HepG2 (cell line): ENCODE results near the gene HSDL2. TPM values are rescaled to one million over a fixed set of nuclear protein-coding genes. Genes with fewer than 3 reads are reported as not detected.
"Not testable (repeated sequence)": the region's sequence is repeated elsewhere in the genome, so short reads cannot be mapped to it uniquely, and the experiment has no call there.

Source experiments
- ATAC-seq: fragments of 200-7000 bp; cut with Tn5 transposase; 3 replicates; pipeline ENCODE4 v1.9.1; 2020; ENCODE audit warnings: mild to moderate bottlenecking, moderate library complexity
- BruUV-seq: library from RNA; stranded (reverse); fragments of 400-500 nt; replicated peaks from 2 replicates; lab custom pipeline; 2021; lab: Mats Ljungman, UMichigan
- CTCF ChIA-PET: fragments of 300-600 bp; formaldehyde crosslinking; extraction: SDS; loops from one replicate; lab custom pipeline; 2021; ENCODE audit warnings: low total read pairs, inconsistent platforms, low intra/inter-chr PET ratio; lab: Yijun Ruan, JAX
- POLR2A ChIA-PET: fragments of 350-600 bp; sonication (Branson Sonifier 250); formaldehyde crosslinking; loops from one replicate; lab custom pipeline; 2020; ENCODE audit warnings: antibody characterized with exemption, inconsistent platforms; lab: Yijun Ruan, JAX
- DNase-seq: peaks from one replicate; pipeline ENCODE4 v3.0.0-alpha.2; 2015; ENCODE audit warnings: low spot score
- FAIRE-seq: peaks from 3 replicates; lab custom pipeline; 2011; peaks lifted over from hg19 to GRCh38; lab: Jason Lieb, UNC
- H2AFZ ChIP-seq: one replicate; pipeline ENCODE4 v1.6.1; 2011; ENCODE audit warnings: low read length, inconsistent platforms
- H3K27ac ChIP-seq: fragments of 300-600 bp; 3 replicates; pipeline ENCODE4 v1.8.0; 2011; ENCODE audit warnings: mixed run types, mild to moderate bottlenecking, mixed read lengths, low read length, inconsistent platforms; ENCODE audit not compliant: insufficient read depth; ENCODE audit errors: extremely low read length
- H3K27me3 ChIP-seq, 2 experiments: fragments of 200-600 bp in 1 of 2; 2 replicates in 1 of 2; 3 replicates in 1 of 2; pipeline versions ENCODE4 v1.6.0 to v1.8.0; 2011; ENCODE audit warnings: low read length in 2 of 2, mild to moderate bottlenecking in 2 of 2, moderate library complexity in 2 of 2, inconsistent platforms in 1 of 2; ENCODE audit not compliant: insufficient read depth in 2 of 2, control insufficient read depth in 1 of 2
- H3K36me3 ChIP-seq, 2 experiments: fragments of 200-600 bp in 1 of 2; replicated peaks in 1 of 2; 2 replicates in 1 of 2; 3 replicates in 1 of 2; pipeline versions ENCODE4 v1.5.1 to v1.8.0; 2011; ENCODE audit warnings: low read length in 2 of 2, inconsistent platforms in 1 of 2; ENCODE audit not compliant: insufficient read depth in 2 of 2, control insufficient read depth in 1 of 2
- H3K4me1 ChIP-seq: 2 replicates; pipeline ENCODE4 v1.5.1; 2012; ENCODE audit warnings: low read length, inconsistent platforms; ENCODE audit not compliant: insufficient read depth
- H3K4me2 ChIP-seq: 2 replicates; pipeline ENCODE4 v1.6.0; 2011; ENCODE audit warnings: low read depth, low read length, inconsistent platforms
- H3K4me3 ChIP-seq, 3 experiments: fragments of 200-600 bp in 1 of 3; sonication (generic), shearing (Covaris generic) in 1 of 3; replicated peaks in 1 of 3; 2 replicates each; pipeline ENCODE4 v1.5.1; 2011 to 2016; ENCODE audit warnings: low read length in 3 of 3, inconsistent platforms in 2 of 3, low read depth in 2 of 3, mild to moderate bottlenecking in 2 of 3, control low read depth in 1 of 3, mixed read lengths in 1 of 3; ENCODE audit not compliant: insufficient read depth in 1 of 3
- H3K79me2 ChIP-seq: one replicate; pipeline ENCODE4 v1.6.1; 2011; ENCODE audit warnings: low read length, inconsistent platforms; ENCODE audit not compliant: insufficient read depth
- H3K9ac ChIP-seq: 2 replicates; pipeline ENCODE4 v1.6.0; 2011; ENCODE audit warnings: mild to moderate bottlenecking, low read depth, low read length, inconsistent platforms; ENCODE audit not compliant: insufficient read depth
- H3K9me3 ChIP-seq: 2 replicates; pipeline ENCODE4 v1.5.1; 2012; ENCODE audit warnings: mild to moderate bottlenecking, low read length
- H4K20me1 ChIP-seq: 2 replicates; pipeline ENCODE4 v1.6.0; 2011; ENCODE audit warnings: inconsistent platforms, mild to moderate bottlenecking, low read length, moderate library complexity; ENCODE audit not compliant: insufficient read depth
- CHD2 ChIP-seq: IDR thresholded peaks from 2 replicates; pipeline ENCODE4 v1.6.1; 2011; ENCODE audit warnings: low read depth, low read length, improper control_type of control experiment
- ELF3 ChIP-seq: IDR thresholded peaks from 2 replicates; pipeline ENCODE4 v1.6.1; 2016; ENCODE audit warnings: missing genetic modification reagents, missing compliant biosample characterization
- GATA4 ChIP-seq: sonication (generic); IDR thresholded peaks from 2 replicates; pipeline ENCODE4 v1.6.1; 2016; ENCODE audit warnings: antibody characterized with exemption, low read depth, borderline replicate concordance
- MTF1 ChIP-seq: sonication (generic); formaldehyde crosslinking; IDR thresholded peaks from 2 replicates; pipeline ENCODE4 v1.5.0; 2020; ENCODE audit warnings: missing genetic modification reagents
- PREB ChIP-seq: sonication (generic); formaldehyde crosslinking; IDR thresholded peaks from 2 replicates; pipeline ENCODE4 v1.4.0; 2020; ENCODE audit warnings: missing genetic modification reagents
- SKIL ChIP-seq: sonication (generic); formaldehyde crosslinking; IDR thresholded peaks from 2 replicates; pipeline ENCODE4 v1.8.0; 2022; ENCODE audit warnings: missing genetic modification reagents, mild to moderate bottlenecking, moderate library complexity, borderline replicate concordance
- TBX2 ChIP-seq: sonication (generic); formaldehyde crosslinking; IDR thresholded peaks from 2 replicates; pipeline ENCODE4 v1.5.0; 2020; ENCODE audit warnings: missing genetic modification reagents, mild to moderate bottlenecking, borderline replicate concordance
- ZNF441 ChIP-seq: sonication (generic); formaldehyde crosslinking; IDR thresholded peaks from 2 replicates; pipeline ENCODE4 v1.7.0; 2021; ENCODE audit warnings: missing genetic modification reagents, borderline replicate concordance
- ZNF747 ChIP-seq: sonication (generic); formaldehyde crosslinking; IDR thresholded peaks from 2 replicates; pipeline ENCODE4 v1.8.1; 2023; ENCODE audit warnings: missing genetic modification reagents, mild to moderate bottlenecking, borderline replicate concordance
- WGBS: methylation state at CpG from one replicate; pipeline ENCODE4 v1.1.6; 2017; ENCODE audit warnings: low lambda C conversion rate; 5-methylcytosine and 5-hydroxymethylcytosine counted together
- in situ Hi-C: cut with HindIII; loops from 2 replicates; pipeline ENCODE4 v1.10.0; 2017; ENCODE audit warnings: low pct_unique_long_range_greater_than_20kb; ENCODE audit not compliant: extremely low pct_ligation_motif_present
- intact Hi-C: fragments of 100-400 bp; cut with micrococcal nuclease; formaldehyde crosslinking; loops from one replicate; pipeline ENCODE4 v1.10.0; 2022; ENCODE audit not compliant: unreplicated experiment
- polyA plus RNA-seq, 8 experiments: library from polyadenylated mRNA; depleted of rRNA in 3 of 8; stranded (reverse) in 7 of 8; unstranded in 1 of 8; fragments of >200 nt; fragmentation: Illumina TruSeq in 4 of 8; extraction: Trizol in 4 of 8; gene quantifications; 2 replicates each; pipeline versions ENCODE4 v1.2.1 to v1.2.3, GENCODE V29; 2011 to 2016; ENCODE audit warnings: low read depth in 4 of 8, missing spikeins in 1 of 8, mixed read lengths in 1 of 8; ENCODE audit not compliant: insufficient read depth in 1 of 8
- total RNA-seq, 5 experiments: library from RNA; depleted of rRNA; stranded (reverse); fragments of >200 nt; fragmentation: Illumina TruSeq; extraction: Trizol; gene quantifications; 2 replicates each; pipeline ENCODE4 v1.2.3, GENCODE V29; 2016; ENCODE audit warnings: low read depth in 1 of 5
- TF ChIP-seq, protein P1 (sequence below): sonication (generic); formaldehyde crosslinking; IDR thresholded peaks from 2 replicates; pipeline ENCODE4 v1.5.0; 2020; ENCODE audit warnings: mild to moderate bottlenecking, missing genetic modification reagents
- TF ChIP-seq, protein P2 (sequence below): IDR thresholded peaks from 2 replicates; pipeline ENCODE4 v1.6.1; 2012; ENCODE audit warnings: inconsistent platforms

The HSDL2 gene
- total and polyA plus RNA-seq, 2 of the 13 experiments (the other 11 are each of a cell fraction or from before 2014, with no cell fraction given): 55.3 to 80.2 TPM

- no peak for TF ChIP-seq MTF1
- no peak for TF ChIP-seq CHD2
- no peak for TF ChIP-seq GATA4
- TF ChIP-seq PREB: no peak
- TF ChIP-seq, protein P1, sequence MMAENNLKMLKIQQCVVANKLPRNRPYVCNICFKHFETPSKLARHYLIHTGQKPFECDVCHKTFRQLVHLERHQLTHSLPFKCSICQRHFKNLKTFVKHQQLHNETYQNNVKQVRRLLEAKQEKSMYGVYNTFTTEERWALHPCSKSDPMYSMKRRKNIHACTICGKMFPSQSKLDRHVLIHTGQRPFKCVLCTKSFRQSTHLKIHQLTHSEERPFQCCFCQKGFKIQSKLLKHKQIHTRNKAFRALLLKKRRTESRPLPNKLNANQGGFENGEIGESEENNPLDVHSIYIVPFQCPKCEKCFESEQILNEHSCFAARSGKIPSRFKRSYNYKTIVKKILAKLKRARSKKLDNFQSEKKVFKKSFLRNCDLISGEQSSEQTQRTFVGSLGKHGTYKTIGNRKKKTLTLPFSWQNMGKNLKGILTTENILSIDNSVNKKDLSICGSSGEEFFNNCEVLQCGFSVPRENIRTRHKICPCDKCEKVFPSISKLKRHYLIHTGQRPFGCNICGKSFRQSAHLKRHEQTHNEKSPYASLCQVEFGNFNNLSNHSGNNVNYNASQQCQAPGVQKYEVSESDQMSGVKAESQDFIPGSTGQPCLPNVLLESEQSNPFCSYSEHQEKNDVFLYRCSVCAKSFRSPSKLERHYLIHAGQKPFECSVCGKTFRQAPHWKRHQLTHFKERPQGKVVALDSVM (CRISPR knock-in tag): no peak
- TF ChIP-seq SKIL: no peak
- no peak for TF ChIP-seq ZNF441
- no peak for TF ChIP-seq ZNF747 (CRISPR knock-in tag)
- TF ChIP-seq ELF3 (CRISPR knock-in tag): no peak
- TF ChIP-seq, protein P2, sequence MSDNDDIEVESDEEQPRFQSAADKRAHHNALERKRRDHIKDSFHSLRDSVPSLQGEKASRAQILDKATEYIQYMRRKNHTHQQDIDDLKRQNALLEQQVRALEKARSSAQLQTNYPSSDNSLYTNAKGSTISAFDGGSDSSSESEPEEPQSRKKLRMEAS: no peak
- no peak for TF ChIP-seq TBX2 (CRISPR knock-in tag)
These were observed 31.7 kb downstream of the HSDL2 start (continued) for GRCh38 chr9:112411626-112412027.

DNA sequence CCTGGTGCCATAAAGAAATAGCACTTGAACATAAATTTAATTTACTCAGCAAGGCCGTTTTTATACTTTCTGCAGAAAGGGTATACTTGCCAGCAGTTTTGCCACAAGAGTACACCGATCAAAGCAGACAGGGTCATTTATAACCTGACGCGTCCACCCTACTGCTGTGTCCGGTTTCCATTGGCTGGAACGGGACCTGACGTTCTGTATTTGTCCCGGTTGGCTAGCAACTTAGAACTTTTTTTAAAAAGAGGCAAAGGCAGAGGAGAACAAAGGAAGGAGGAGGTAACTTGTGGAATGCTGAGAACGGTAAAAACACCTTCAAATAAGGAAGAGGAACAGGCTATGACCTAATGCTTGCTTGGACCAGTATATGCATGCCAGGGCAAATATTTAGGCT lies 33.8 kb downstream of the HSDL2 start:
- H3K27ac ChIP-seq, FAIRE-seq, intact Hi-C loops, H4K20me1 ChIP-seq, BruUV-seq, DNase-seq, ATAC-seq, H3K9ac ChIP-seq, H3K79me2 ChIP-seq, H3K9me3 ChIP-seq, H2AFZ ChIP-seq, H3K4me3 ChIP-seq, POLR2A ChIA-PET, in situ Hi-C loops, H3K27me3 ChIP-seq, H3K4me1 ChIP-seq, H3K4me2 ChIP-seq, CTCF ChIA-PET: not testable (repeated sequence)
- peaks cover 5 to 41% of the 10 kb centered on the region in 2 experiments for H3K36me3 ChIP-seq
- WGBS: 97% methylated on average over 8 of the region's 9 CpGs
